Stomach (tissue), 9 donors: Measurements from ENCODE around the gene FBXO46. TPM values are rescaled to one million over a fixed set of nuclear protein-coding genes. Genes with fewer than 3 reads are reported as not detected.
"Not testable (repeated sequence)": the region's sequence is repeated elsewhere in the genome, so short reads cannot be mapped to it uniquely, and the experiment has no call there.

ENCODE experiments used
- DNase-seq, 2 donors: peaks; one replicate each; pipeline versions ENCODE4 v3.0.0 to v3.0.0-alpha.2; 2013 to 2019
- H3K27ac ChIP-seq, 5 donors: fragments of 200-600 bp in 4 of 5; sonication (generic) in 4 of 5; one replicate each; pipeline ENCODE4 v1.5.1; 2013 to 2019; ENCODE audit warnings: mild to moderate bottlenecking in 1 of 5, moderate library complexity in 1 of 5
- H3K27me3 ChIP-seq, 3 donors: fragments of 200-600 bp; sonication (generic); one replicate each; pipeline ENCODE4 v1.5.1; 2017 to 2019; ENCODE audit warnings: mixed run types in 1 of 3
- H3K36me3 ChIP-seq, 4 donors: fragments of 200-600 bp; sonication (generic); 1 replicate in 3 of 4; 2 replicates in 1 of 4; pipeline ENCODE4 v1.5.1; 2016 to 2019
- H3K4me1 ChIP-seq, 4 donors: fragments of 200-600 bp; sonication (generic); one replicate each; pipeline ENCODE4 v1.5.1; 2016 to 2019
- H3K4me3 ChIP-seq, 4 donors: fragments of 200-600 bp; sonication (generic) in 3 of 4; one replicate each; pipeline ENCODE4 v1.5.1; 2016 to 2019; ENCODE audit warnings: mild to moderate bottlenecking in 1 of 4
- H3K9me3 ChIP-seq, 4 donors: fragments of 200-600 bp; sonication (generic); one replicate each; pipeline ENCODE4 v1.5.1; 2016 to 2019
- CTCF ChIP-seq, 7 experiments: fragments of 450-650 bp in 4 of 7; fragments of 200-600 bp in 3 of 7; sonication (generic) in 3 of 7; IDR thresholded peaks; one replicate each; pipeline ENCODE4 v1.5.1; 2016 to 2019; ENCODE audit warnings: antibody characterized with exemption in 7 of 7, control low read depth in 2 of 7, mild to moderate bottlenecking in 1 of 7
- EP300 ChIP-seq: sonication (generic); formaldehyde crosslinking; IDR thresholded peaks from one replicate; pipeline ENCODE4 v1.6.1; 2017; ENCODE audit warnings: antibody characterized with exemption
- POLR2A ChIP-seq, 4 donors: fragments of 450-650 bp; IDR thresholded peaks; one replicate each; pipeline ENCODE4 v1.6.1; 2016; ENCODE audit warnings: antibody characterized with exemption in 4 of 4, control low read depth in 2 of 4, mild to moderate bottlenecking in 1 of 4, moderate library complexity in 1 of 4
- POLR2AphosphoS5 ChIP-seq, 3 donors: sonication (generic); formaldehyde crosslinking; IDR thresholded peaks; one replicate each; pipeline ENCODE4 v1.6.1; 2016; ENCODE audit warnings: antibody characterized with exemption in 3 of 3
- WGBS, 5 donors: extraction: QIAGEN DNeasy Blood & Tissue Kit in 3 of 5; methylation state at CpG; one replicate each; pipeline versions ENCODE4 v1.1.5 to v1.1.7; 2013 to 2018; 5-methylcytosine and 5-hydroxymethylcytosine counted together
- intact Hi-C: fragments of 100-400 bp; cut with DNase I; formaldehyde crosslinking; loops from one replicate; pipeline ENCODE4 v1.15.1; 2023; ENCODE audit warnings: low total_unique reads
- polyA plus RNA-seq, 3 donors: library from polyadenylated mRNA; stranded (reverse); fragments of 200-250 nt; gene quantifications; one replicate each; pipeline ENCODE4 v1.2.3, GENCODE V29; 2013
- total RNA-seq, 5 donors: library from RNA; depleted of rRNA; stranded (reverse); fragments of >200 nt; gene quantifications; one replicate each; pipeline versions ENCODE4 v1.1.0 to v1.2.3, GENCODE V29; 2014 to 2016
- donor health status: healthy with polysubstance abuse.
- donor health status: Bipolar disorder and iron deficiency.
- donor health status: healthy.

Gene FBXO46
- total and polyA plus RNA-seq, 8 donors, result 4.0 to 61.7 (median 9.6) TPM

DNA sequence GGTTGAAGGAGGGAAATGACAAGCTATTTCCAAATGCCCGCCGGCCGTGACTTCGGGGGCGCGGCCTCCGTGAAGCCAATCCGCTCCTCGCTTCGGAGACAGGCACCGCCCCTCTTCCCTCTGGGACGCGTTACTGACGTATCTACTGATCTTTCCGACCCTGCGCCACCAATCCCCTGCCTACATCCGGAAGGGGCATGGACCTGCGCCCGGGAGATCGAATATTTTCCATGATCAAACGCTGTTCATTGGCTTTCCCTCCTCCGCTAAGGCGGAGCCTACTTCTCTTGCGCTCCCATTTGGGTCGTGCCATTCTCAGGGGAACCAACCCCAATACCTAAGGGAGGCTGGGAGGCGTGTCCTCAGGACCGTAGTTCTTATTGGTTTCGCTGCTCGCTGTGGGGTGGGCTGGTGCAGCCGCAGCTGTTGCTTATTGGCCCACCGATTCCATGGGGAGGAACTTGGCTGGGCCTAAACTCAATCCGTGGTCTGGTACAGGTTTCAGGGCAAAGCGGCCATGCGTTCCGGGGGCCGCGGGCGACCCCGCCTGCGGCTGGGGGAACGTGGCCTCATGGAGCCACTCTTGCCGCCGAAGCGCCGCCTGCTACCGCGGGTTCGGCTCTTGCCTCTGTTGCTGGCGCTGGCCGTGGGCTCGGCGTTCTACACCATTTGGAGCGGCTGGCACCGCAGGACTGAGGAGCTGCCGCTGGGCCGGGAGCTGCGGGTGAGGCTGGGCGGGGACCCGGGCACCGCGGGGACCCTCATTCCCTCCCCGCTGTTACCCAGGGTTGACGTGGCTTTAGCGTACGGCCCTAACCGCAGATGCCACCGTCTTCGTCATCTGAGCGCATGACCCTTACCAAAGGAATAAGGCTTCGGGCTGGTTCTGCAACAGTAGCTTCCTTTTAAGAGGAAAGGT lies 38.2 kb downstream of the FBXO46 start, which contains the start of gene QPCTL:
QPCTL (plus strand) TSS at position 480 of the 919 bp plus-strand sequence; CDS start at position 518, 38 bp downstream.
- peak; percentile 68 to 93 (median 71) for TF ChIP-seq POLR2AphosphoS5 (IDR thresholded peaks at IDR 0.05)
- TF ChIP-seq EP300, result no peak
- peak in 1 of 4 donors; percentile 31 for TF ChIP-seq POLR2A (IDR thresholded peaks at IDR 0.05)
- no peak for TF ChIP-seq CTCF (IDR thresholded peaks at IDR 0.05)
- intact Hi-C loops, result no loop called here

DNA sequence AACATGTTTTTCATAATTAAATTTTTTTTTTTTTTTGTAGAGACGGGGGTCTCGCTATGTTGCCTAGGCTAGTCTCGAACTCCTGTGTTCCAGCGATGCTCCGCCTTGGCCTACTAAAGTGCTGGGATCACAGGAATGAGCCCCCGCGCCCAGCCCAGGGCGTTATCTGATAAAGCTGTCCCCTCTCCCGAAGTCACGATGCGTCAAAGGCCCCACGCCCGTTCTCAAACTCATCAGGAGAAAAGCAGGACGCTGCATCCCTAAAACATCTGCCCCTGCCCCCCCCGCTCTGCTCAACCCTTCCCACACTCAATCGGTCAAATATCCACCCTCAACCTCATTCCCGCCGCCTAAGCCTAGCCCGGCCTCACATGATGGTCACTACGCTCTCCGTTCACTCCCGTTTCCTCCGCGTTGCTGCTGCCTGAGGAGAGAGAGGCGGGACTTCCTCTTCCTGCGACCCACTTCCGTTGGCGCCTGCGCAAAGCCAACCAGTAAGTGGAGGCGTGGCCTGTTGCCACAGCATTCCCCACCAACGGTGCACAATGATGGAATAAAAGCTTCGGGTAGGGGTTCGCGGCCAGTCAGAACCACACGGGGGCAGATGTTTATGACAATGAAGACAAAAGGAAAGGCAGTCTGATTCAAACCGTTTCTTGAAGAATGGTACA lies 39.0 kb downstream of the FBXO46 start, which contains the start of gene SNRPD2:
SNRPD2 (minus strand) TSS at position 438 of the 671 bp plus-strand sequence; CDS start at position 373, 65 bp downstream.
- peak within 1 kb of the TSS; percentile 93 to 96 (median 95) for H3K27ac ChIP-seq
- no peaks in the 10 kb centered on the region for H3K9me3 ChIP-seq
- DNase-seq, result peak; percentile 94 to 98
- H3K4me1 ChIP-seq, result peaks cover 7 to 29% (median 24%) of the 10 kb centered on the region in 4 donors
- no peaks in the 10 kb centered on the region for H3K27me3 ChIP-seq
- 0 to 2% (median 0%) methylated on average over 36 of the region's 36 CpGs for WGBS, 5 donors
- TF ChIP-seq POLR2AphosphoS5 (IDR thresholded peaks at IDR 0.05), result peak; percentile 93 to 97 (median 97)
- peak in 2 of 4 donors; percentile 63 to 84 for TF ChIP-seq POLR2A (IDR thresholded peaks at IDR 0.05)
- no peak for TF ChIP-seq EP300
- no peak for TF ChIP-seq CTCF (IDR thresholded peaks at IDR 0.05)
- H3K4me3 ChIP-seq, result peak within 1 kb of the TSS; percentile 62 to 88 (median 87)
- intact Hi-C loops, result no loop called here
- peaks cover 24 to 43% (median 42%) of the 10 kb centered on the region in 4 donors for H3K36me3 ChIP-seq

More for the DNA sequence above, 38.2 kb downstream of the FBXO46 start, which contains the start of gene QPCTL:
- DNase-seq, result peak; percentile 98 to 99
- Histone ChIP-seq H3K4me1 (peaks cover 7 to 29% (median 24%) of the 10 kb centered on the region in 4 donors), H3K9me3 (no peaks in the 10 kb centered on the region), H3K27me3 (no peaks in the 10 kb centered on the region), H3K4me3 (peak within 1 kb of the TSS; percentile 62 to 88 (median 87)), H3K36me3 (peaks cover 16 to 41% (median 37%) of the 10 kb centered on the region in 4 donors), H3K27ac (peak within 1 kb of the TSS; percentile 93 to 96 (median 95))
- 0 to 1% (median 0%) methylated on average over 33 to 70 of the region's 70 CpGs for WGBS, 5 donors

DNA sequence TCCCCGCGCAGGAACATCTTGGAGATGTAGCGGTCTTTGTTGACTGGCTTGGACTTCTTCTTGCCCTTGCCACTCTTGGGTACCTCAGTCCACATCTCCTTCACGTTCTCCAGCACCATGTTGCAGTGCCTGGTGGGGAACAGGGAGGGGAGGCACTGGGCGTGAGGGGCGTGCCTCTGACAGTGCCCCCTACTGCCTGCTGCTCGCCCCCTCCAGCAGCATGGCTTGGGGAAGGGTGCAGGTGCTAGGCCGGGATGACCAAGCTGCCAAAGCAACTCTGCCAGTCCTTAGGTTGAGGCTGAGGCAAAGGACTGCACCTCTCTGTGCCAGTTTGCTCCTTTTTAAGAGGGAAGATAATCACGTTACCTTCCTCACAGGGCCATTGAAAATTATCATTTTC lies 43.1 kb downstream of the FBXO46 start:
- H3K4me3 ChIP-seq, result no peak overlapping the region
- intact Hi-C loops, result no loop called here
- H3K36me3 ChIP-seq, result peaks cover 36 to 62% (median 56%) of the 10 kb centered on the region in 4 donors
- WGBS, 5 donors, result 85 to 96% (median 92%) methylated on average over 8 to 9 of the region's 9 CpGs
- peaks cover 7 to 17% (median 14%) of the 10 kb centered on the region in 4 donors for H3K4me1 ChIP-seq
- TF ChIP-seq EP300, result no peak
- no peak for TF ChIP-seq CTCF (IDR thresholded peaks at IDR 0.05)
- no peak for TF ChIP-seq POLR2A (IDR thresholded peaks at IDR 0.05)
- no peaks in the 10 kb centered on the region for H3K9me3 ChIP-seq
- no peaks in the 10 kb centered on the region for H3K27me3 ChIP-seq
- no peak for DNase-seq
- no peak overlapping the region for H3K27ac ChIP-seq

GRCh38 chr19:45685045-45685444 lies 45.7 kb downstream of the FBXO46 start:
- H3K27me3 ChIP-seq, H3K27ac ChIP-seq, DNase-seq, intact Hi-C loops, H3K4me3 ChIP-seq, H3K9me3 ChIP-seq: not testable (repeated sequence)
- H3K4me1 ChIP-seq, result peaks cover 11 to 18% (median 15%) of the 10 kb centered on the region in 4 donors
- WGBS, 5 donors, result 78 to 96% (median 82%) methylated on average over 10 to 11 of the region's 11 CpGs
- peaks cover 36 to 62% (median 56%) of the 10 kb centered on the region in 4 donors for H3K36me3 ChIP-seq
